ENCODE results near the gene TMLHE. TPM values are rescaled to one million over a fixed set of nuclear protein-coding genes. Genes with fewer than 3 reads are reported as not detected.
"Not testable (repeated sequence)": the region's sequence is repeated elsewhere in the genome, so short reads cannot be mapped to it uniquely, and the experiment has no call there.

The TMLHE gene
- total and polyA plus RNA-seq, 3 donors from 2014 or later, result 5.3 to 17.2 (median 16.1) TPM

- H3K4me1 ChIP-seq, result no peaks in the 10 kb centered on the region
- H3K36me3 ChIP-seq (ENCODE audit: low read depth, missing control alignments), result no peaks in the 10 kb centered on the region
- TF ChIP-seq POLR2A (IDR thresholded peaks at IDR 0.05), result no peak
- no peak for TF ChIP-seq CTCF (IDR thresholded peaks at IDR 0.05)
- intact Hi-C loops (cut with DNase I; ENCODE audit: low total_unique reads), result no loop called here
- H3K27me3 ChIP-seq, result no peaks in the 10 kb centered on the region
- H3K4me3 ChIP-seq, result no peak overlapping the region
- DNase-seq, result no peak
- H3K27ac ChIP-seq, result no peak overlapping the region
- no peaks in the 10 kb centered on the region for H3K9me3 ChIP-seq
Observed at GRCh38 chrX:155505296-155505695, 107.5 kb downstream of the TMLHE start.

GRCh38 chrX:155495134-155495533 lies 117.6 kb downstream of the TMLHE start:
- H3K9me3 ChIP-seq; H3K4me1 ChIP-seq; H3K27ac ChIP-seq; H3K27me3 ChIP-seq; intact Hi-C loops (cut with DNase I; ENCODE audit: low total_unique reads); H3K4me3 ChIP-seq; H3K36me3 ChIP-seq (ENCODE audit: low read depth, missing control alignments); DNase-seq: not testable (repeated sequence)
- WGBS, 2 donors, result no CpG with 5 or more reads among the region's 2 CpGs

GRCh38 chrX:155491421-155491820 lies 121.3 kb downstream of the TMLHE start:
- H3K9me3 ChIP-seq; DNase-seq; H3K4me3 ChIP-seq; H3K27ac ChIP-seq; H3K27me3 ChIP-seq; intact Hi-C loops (cut with DNase I; ENCODE audit: low total_unique reads); H3K36me3 ChIP-seq (ENCODE audit: low read depth, missing control alignments); H3K4me1 ChIP-seq: not testable (repeated sequence)
- 90% methylated on average over 2 of the region's 3 CpGs; no CpG with 5 or more reads in 1 of the 2 donors for WGBS, 2 donors

GRCh38 chrX:155477136-155477535 lies 135.6 kb downstream of the TMLHE start:
- DNase-seq; intact Hi-C loops (cut with DNase I; ENCODE audit: low total_unique reads); H3K4me1 ChIP-seq; H3K27me3 ChIP-seq; H3K27ac ChIP-seq; H3K36me3 ChIP-seq (ENCODE audit: low read depth, missing control alignments); H3K4me3 ChIP-seq; H3K9me3 ChIP-seq: not testable (repeated sequence)
- no CpG with 5 or more reads among the region's 7 CpGs for WGBS, 2 donors

DNA sequence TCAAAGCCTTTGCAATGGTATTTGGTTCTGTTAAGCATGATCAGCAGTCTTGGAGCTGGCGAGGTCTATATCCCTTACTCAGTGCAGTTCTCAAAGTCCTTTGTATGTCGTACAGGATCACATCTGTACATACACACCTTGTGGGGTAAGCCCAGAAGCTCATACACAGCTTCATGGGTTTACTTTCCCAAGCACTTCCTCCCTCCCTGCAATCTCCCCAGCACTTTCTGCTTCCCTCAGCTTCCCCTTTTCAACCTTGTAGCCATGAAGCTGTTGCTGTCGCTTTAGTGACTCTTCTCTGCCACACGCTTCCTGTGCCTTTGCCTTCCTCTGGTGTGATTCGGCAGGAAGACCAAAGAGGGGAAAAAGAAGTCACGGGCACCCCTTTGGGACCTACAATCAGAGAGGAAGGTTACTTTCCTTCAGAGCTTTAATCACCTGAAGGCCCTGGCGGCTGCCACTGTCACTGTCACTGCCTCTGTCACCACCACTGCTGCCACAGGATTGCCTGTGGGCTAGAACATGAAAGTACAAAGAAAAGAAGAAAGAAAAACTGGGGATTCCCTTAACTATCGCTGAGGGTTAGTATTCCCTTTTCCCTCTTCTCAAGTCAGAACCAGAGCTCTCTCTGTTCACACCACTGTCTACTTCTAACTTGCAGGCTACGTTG lies 146.3 kb downstream of the TMLHE start:
- no CpG with 5 or more reads among the region's 9 CpGs for WGBS, 2 donors
- H3K27ac ChIP-seq; H3K36me3 ChIP-seq (ENCODE audit: low read depth, missing control alignments); H3K27me3 ChIP-seq; H3K9me3 ChIP-seq; H3K4me1 ChIP-seq; DNase-seq; H3K4me3 ChIP-seq; intact Hi-C loops (cut with DNase I; ENCODE audit: low total_unique reads): not testable (repeated sequence)

- DNase-seq; H3K27me3 ChIP-seq; H3K9me3 ChIP-seq; H3K36me3 ChIP-seq (ENCODE audit: low read depth, missing control alignments); H3K27ac ChIP-seq; H3K4me1 ChIP-seq; intact Hi-C loops (cut with DNase I; ENCODE audit: low total_unique reads); H3K4me3 ChIP-seq: not testable (repeated sequence)
- WGBS, 2 donors, result no CpG with 5 or more reads among the region's 8 CpGs
Observed at GRCh38 chrX:155460501-155460900, 152.3 kb downstream of the TMLHE start.

- H3K27me3 ChIP-seq; DNase-seq; H3K36me3 ChIP-seq (ENCODE audit: low read depth, missing control alignments); H3K9me3 ChIP-seq; intact Hi-C loops (cut with DNase I; ENCODE audit: low total_unique reads); H3K4me3 ChIP-seq; H3K4me1 ChIP-seq; H3K27ac ChIP-seq: not testable (repeated sequence)
- no CpG with 5 or more reads among the region's 51 CpGs for WGBS, 2 donors
Observed at GRCh38 chrX:155458471-155458870, 154.3 kb downstream of the TMLHE start, which contains the start of gene F8A3. Gene F8A3 (minus strand): TSS chrX:155458620. CDS start chrX:155458600, 20 bp downstream.

DNA sequence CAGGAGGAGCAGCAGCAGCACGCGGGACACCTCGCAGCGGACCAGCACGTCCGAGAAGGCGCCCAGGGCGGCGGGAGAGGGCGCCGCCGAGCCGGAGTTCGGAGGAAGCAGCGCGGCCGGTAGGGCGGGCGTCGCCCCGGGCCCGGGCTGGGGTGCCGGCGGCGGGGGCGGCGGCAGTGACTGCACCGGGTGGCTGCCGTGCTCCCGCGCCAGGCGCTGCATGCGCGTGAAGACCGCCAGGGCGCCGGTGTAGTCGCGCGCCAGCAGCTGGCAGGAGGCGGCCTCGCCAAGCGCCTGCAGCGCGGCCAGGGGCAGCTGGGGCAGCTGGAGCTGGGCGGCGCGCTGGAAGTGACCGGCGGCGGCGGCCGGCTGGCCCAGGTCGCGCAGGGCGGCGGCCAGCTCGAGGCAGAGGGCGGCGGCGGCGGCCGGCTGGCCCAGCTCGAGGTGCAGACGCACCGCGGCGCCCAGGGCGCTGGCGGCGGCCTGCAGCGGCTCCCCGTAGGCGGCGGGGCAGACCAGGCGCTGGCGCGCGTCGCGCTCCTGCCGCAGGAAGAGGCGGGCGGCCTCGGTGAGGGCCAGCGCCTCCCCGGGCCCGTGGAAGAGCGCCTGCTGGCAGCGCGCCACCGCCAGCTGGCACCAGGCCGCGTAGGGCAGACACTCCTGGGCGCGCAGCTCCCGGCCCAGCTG lies 154.8 kb downstream of the TMLHE start:
- H3K4me1 ChIP-seq; H3K36me3 ChIP-seq (ENCODE audit: low read depth, missing control alignments); H3K27ac ChIP-seq; intact Hi-C loops (cut with DNase I; ENCODE audit: low total_unique reads); H3K4me3 ChIP-seq; H3K27me3 ChIP-seq; H3K9me3 ChIP-seq; DNase-seq: not testable (repeated sequence)
- no CpG with 5 or more reads among the region's 97 CpGs for WGBS, 2 donors

All from testis (tissue), 3 donors.